ENCODE results near the gene GFOD1.
"Not testable (repeated sequence)": the region's sequence is repeated elsewhere in the genome, so short reads cannot be mapped to it uniquely, and the experiment has no call there.

GFOD1 gene

GRCh38 chr6:13397359-13398068 lies 89.9 kb downstream of the GFOD1 start:
- H3K36me3 Mint-ChIP-seq, result no peaks in the 10 kb centered on the region

GRCh38 chr6:13396241-13396792 lies 91.1 kb downstream of the GFOD1 start:
- Mint-ChIP-seq H3K36me3 (no peaks in the 10 kb centered on the region), H3K4me3 (no peak overlapping the region), H3K9me3 (ENCODE audit: low read depth) (no peaks in the 10 kb centered on the region), H3K27me3 (no peaks in the 10 kb centered on the region), H3K4me1 (ENCODE audit: low read depth) (peaks cover 7% of the 10 kb centered on the region), H3K27ac (no peak overlapping the region)

More at GRCh38 chr6:13397359-13398068, 89.9 kb downstream of the GFOD1 start:
- Mint-ChIP-seq H3K4me3 (no peak overlapping the region), H3K9me3 (ENCODE audit: low read depth) (no peaks in the 10 kb centered on the region), H3K27me3 (no peaks in the 10 kb centered on the region), H3K27ac (no peak overlapping the region), H3K4me1 (ENCODE audit: low read depth) (peaks cover 7% of the 10 kb centered on the region)

GRCh38 chr6:13395272-13396237 lies 91.8 kb downstream of the GFOD1 start:
- Mint-ChIP-seq H3K27ac (peak overlapping the region; percentile 3), H3K9me3 (ENCODE audit: low read depth) (no peaks in the 10 kb centered on the region), H3K4me1 (ENCODE audit: low read depth) (peaks cover 4% of the 10 kb centered on the region), H3K36me3 (no peaks in the 10 kb centered on the region), H3K4me3 (no peak overlapping the region), H3K27me3 (no peaks in the 10 kb centered on the region)

- H3K4me1 Mint-ChIP-seq (ENCODE audit: low read depth), result peaks cover 5% of the 10 kb centered on the region
- no peak overlapping the region for H3K27ac Mint-ChIP-seq
- peaks cover 5% of the 10 kb centered on the region for H3K9me3 Mint-ChIP-seq (ENCODE audit: low read depth)
- H3K4me3 Mint-ChIP-seq, result no peak overlapping the region
- peaks cover 2% of the 10 kb centered on the region for H3K36me3 Mint-ChIP-seq
- H3K27me3 Mint-ChIP-seq, result no peaks in the 10 kb centered on the region
These were observed 94.9 kb downstream of the GFOD1 start for GRCh38 chr6:13392462-13392861.

- Mint-ChIP-seq H3K4me3 (no peak overlapping the region), H3K4me1 (ENCODE audit: low read depth) (peaks cover 5% of the 10 kb centered on the region), H3K9me3 (ENCODE audit: low read depth) (peaks cover 5% of the 10 kb centered on the region), H3K27me3 (no peaks in the 10 kb centered on the region), H3K36me3 (peaks cover 2% of the 10 kb centered on the region), H3K27ac (no peak overlapping the region)
These were observed 95.9 kb downstream of the GFOD1 start for GRCh38 chr6:13391537-13391936.

GRCh38 chr6:13390658-13391057 lies 96.7 kb downstream of the GFOD1 start:
- peaks cover 5% of the 10 kb centered on the region for H3K4me1 Mint-ChIP-seq (ENCODE audit: low read depth)
- no peak overlapping the region for H3K27ac Mint-ChIP-seq
- H3K9me3 Mint-ChIP-seq (ENCODE audit: low read depth), result peaks cover 5% of the 10 kb centered on the region
- no peaks in the 10 kb centered on the region for H3K27me3 Mint-ChIP-seq
- no peak overlapping the region for H3K4me3 Mint-ChIP-seq
- peaks cover 2% of the 10 kb centered on the region for H3K36me3 Mint-ChIP-seq

GRCh38 chr6:13389237-13389636 lies 98.2 kb downstream of the GFOD1 start:
- not testable (repeated sequence) for H3K27ac Mint-ChIP-seq; H3K4me1 Mint-ChIP-seq (ENCODE audit: low read depth); H3K4me3 Mint-ChIP-seq

GRCh38 chr6:13388769-13389168 lies 98.6 kb downstream of the GFOD1 start:
- not testable (repeated sequence) for H3K4me3 Mint-ChIP-seq; H3K9me3 Mint-ChIP-seq (ENCODE audit: low read depth); H3K4me1 Mint-ChIP-seq (ENCODE audit: low read depth); H3K27ac Mint-ChIP-seq; H3K27me3 Mint-ChIP-seq; H3K36me3 Mint-ChIP-seq

More at GRCh38 chr6:13389237-13389636, 98.2 kb downstream of the GFOD1 start:
- not testable (repeated sequence) for H3K36me3 Mint-ChIP-seq; H3K27me3 Mint-ChIP-seq; H3K9me3 Mint-ChIP-seq (ENCODE audit: low read depth)

- no peak overlapping the region for H3K4me3 Mint-ChIP-seq
- no peak overlapping the region for H3K27ac Mint-ChIP-seq
- peaks cover 5% of the 10 kb centered on the region for H3K4me1 Mint-ChIP-seq (ENCODE audit: low read depth)
- peaks cover 4% of the 10 kb centered on the region for H3K36me3 Mint-ChIP-seq
- H3K9me3 Mint-ChIP-seq (ENCODE audit: low read depth), result peaks cover 4% of the 10 kb centered on the region
- no peaks in the 10 kb centered on the region for H3K27me3 Mint-ChIP-seq
These were observed 102.4 kb downstream of the GFOD1 start for GRCh38 chr6:13384966-13385365.

GRCh38 chr6:13384506-13384905 lies 102.9 kb downstream of the GFOD1 start:
- Mint-ChIP-seq H3K4me1 (ENCODE audit: low read depth) (peaks cover 5% of the 10 kb centered on the region), H3K9me3 (ENCODE audit: low read depth) (no peaks in the 10 kb centered on the region), H3K27me3 (no peaks in the 10 kb centered on the region), H3K4me3 (no peak overlapping the region), H3K36me3 (peaks cover 4% of the 10 kb centered on the region), H3K27ac (no peak overlapping the region)

- no peaks in the 10 kb centered on the region for H3K27me3 Mint-ChIP-seq
- peaks cover 5% of the 10 kb centered on the region for H3K4me1 Mint-ChIP-seq (ENCODE audit: low read depth)
- H3K4me3 Mint-ChIP-seq, result no peak overlapping the region
- no peak overlapping the region for H3K27ac Mint-ChIP-seq
- peaks cover 6% of the 10 kb centered on the region for H3K36me3 Mint-ChIP-seq
- no peaks in the 10 kb centered on the region for H3K9me3 Mint-ChIP-seq (ENCODE audit: low read depth)
These were observed 103.9 kb downstream of the GFOD1 start for GRCh38 chr6:13383328-13384163.

- no peak overlapping the region for H3K27ac Mint-ChIP-seq
- no peaks in the 10 kb centered on the region for H3K27me3 Mint-ChIP-seq
- H3K4me1 Mint-ChIP-seq (ENCODE audit: low read depth), result peaks cover 7% of the 10 kb centered on the region
- peaks cover 4% of the 10 kb centered on the region for H3K36me3 Mint-ChIP-seq
- H3K9me3 Mint-ChIP-seq (ENCODE audit: low read depth), result no peaks in the 10 kb centered on the region
- H3K4me3 Mint-ChIP-seq, result no peak overlapping the region
These were observed 106.6 kb downstream of the GFOD1 start for GRCh38 chr6:13380761-13381160.

- Mint-ChIP-seq H3K27ac (no peak overlapping the region), H3K4me3 (no peak overlapping the region), H3K27me3 (no peaks in the 10 kb centered on the region), H3K4me1 (ENCODE audit: low read depth) (peaks cover 17% of the 10 kb centered on the region), H3K9me3 (ENCODE audit: low read depth) (no peaks in the 10 kb centered on the region), H3K36me3 (peaks cover 4% of the 10 kb centered on the region)
These were observed 108.5 kb downstream of the GFOD1 start for GRCh38 chr6:13378669-13379590.

Measured in activated naive CD8-positive, alpha-beta T cell (primary cell).